ENCODE measurements around the gene NCOR1.

DNA sequence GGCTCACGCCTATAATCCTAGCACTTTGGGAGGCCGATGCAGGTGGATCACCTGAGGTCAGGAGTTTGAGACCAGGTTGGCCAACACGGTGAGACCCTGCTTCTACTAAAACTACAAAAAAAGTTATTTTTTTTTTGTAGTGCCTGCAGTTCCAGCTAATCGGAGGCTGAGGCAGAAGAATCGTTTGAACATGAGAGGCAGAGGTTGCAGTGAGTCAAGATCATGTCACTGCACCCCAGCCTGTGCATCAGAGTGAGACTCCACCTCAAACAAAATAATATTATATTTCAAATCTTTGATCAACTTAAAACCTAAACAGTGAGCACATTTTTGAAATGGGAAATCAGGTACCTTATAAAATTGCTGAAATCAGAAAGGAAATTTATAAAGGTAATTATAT is 36.5 kb downstream of the NCOR1 start:
- TF ChIP-seq POLR2A (IDR thresholded peaks at IDR 0.05) (no peak), POLR2AphosphoS5 (IDR thresholded peaks at IDR 0.05) (no peak), EP300 (IDR thresholded peaks at IDR 0.05) (no peak)
- TF ChIP-seq, protein P1, sequence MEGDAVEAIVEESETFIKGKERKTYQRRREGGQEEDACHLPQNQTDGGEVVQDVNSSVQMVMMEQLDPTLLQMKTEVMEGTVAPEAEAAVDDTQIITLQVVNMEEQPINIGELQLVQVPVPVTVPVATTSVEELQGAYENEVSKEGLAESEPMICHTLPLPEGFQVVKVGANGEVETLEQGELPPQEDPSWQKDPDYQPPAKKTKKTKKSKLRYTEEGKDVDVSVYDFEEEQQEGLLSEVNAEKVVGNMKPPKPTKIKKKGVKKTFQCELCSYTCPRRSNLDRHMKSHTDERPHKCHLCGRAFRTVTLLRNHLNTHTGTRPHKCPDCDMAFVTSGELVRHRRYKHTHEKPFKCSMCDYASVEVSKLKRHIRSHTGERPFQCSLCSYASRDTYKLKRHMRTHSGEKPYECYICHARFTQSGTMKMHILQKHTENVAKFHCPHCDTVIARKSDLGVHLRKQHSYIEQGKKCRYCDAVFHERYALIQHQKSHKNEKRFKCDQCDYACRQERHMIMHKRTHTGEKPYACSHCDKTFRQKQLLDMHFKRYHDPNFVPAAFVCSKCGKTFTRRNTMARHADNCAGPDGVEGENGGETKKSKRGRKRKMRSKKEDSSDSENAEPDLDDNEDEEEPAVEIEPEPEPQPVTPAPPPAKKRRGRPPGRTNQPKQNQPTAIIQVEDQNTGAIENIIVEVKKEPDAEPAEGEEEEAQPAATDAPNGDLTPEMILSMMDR (IDR thresholded peaks at IDR 0.05) = no peak
